Tongue (tissue), 2 donors: ENCODE data around the gene GPR21. TPM values are rescaled to one million over a fixed set of nuclear protein-coding genes. Genes with fewer than 3 reads are reported as not detected.

ENCODE experiments used
- DNase-seq: peaks from one replicate; pipeline ENCODE4 v3.0.0-alpha.2; 2015
- total RNA-seq: library from RNA; depleted of rRNA; stranded (reverse); fragments of >200 nt; gene quantifications from one replicate; pipeline ENCODE4 v1.2.3, GENCODE V29; 2014

The GPR21 gene, protein sequence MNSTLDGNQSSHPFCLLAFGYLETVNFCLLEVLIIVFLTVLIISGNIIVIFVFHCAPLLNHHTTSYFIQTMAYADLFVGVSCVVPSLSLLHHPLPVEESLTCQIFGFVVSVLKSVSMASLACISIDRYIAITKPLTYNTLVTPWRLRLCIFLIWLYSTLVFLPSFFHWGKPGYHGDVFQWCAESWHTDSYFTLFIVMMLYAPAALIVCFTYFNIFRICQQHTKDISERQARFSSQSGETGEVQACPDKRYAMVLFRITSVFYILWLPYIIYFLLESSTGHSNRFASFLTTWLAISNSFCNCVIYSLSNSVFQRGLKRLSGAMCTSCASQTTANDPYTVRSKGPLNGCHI
- total RNA-seq = 2.6 TPM

DNA sequence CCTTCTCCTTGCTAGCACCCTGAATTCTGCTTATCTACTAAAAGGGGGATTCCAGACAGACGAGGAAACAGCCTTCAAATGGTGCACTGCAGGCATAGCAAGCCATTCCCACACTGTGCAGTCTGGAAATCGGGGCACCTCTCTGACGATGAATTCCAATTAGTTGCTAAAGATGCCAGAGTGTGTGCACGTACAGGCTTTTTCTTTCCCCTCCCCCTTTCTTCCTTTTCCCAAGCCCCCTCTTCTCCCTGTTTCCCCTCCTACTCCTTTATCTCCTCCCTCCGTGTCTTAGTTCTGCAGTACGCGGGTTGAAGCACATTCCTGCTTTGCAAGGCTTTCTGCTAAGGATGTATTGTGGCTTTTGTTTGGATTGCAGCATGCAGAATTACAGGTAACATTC is at the start of gene GPR21:
TSS of gene GPR21 (plus strand) at position 316 of the 400 bp plus-strand sequence. CDS start 900 bp downstream, outside the sequence.
- DNase-seq = no peak

DNA sequence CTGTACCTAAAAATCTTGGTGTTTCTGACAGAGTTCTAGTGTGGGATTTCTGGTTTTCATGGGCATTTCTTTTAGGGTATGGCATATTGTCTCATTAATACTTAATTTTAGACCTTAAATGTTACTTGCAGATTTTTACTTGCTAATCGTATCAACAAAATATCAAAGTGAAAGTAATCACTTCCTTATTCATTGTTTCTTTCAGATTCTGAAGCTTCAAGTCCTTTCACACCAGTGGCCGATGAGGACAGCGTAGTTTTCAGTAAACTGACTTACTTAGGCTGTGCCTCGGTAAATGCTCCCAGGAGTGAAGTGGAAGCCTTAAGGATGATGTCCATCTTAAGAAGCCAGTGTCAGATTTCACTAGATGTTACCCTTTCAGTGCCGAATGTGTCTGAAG is 47.5 kb upstream of the GPR21 start:
- no peak for DNase-seq

DNA sequence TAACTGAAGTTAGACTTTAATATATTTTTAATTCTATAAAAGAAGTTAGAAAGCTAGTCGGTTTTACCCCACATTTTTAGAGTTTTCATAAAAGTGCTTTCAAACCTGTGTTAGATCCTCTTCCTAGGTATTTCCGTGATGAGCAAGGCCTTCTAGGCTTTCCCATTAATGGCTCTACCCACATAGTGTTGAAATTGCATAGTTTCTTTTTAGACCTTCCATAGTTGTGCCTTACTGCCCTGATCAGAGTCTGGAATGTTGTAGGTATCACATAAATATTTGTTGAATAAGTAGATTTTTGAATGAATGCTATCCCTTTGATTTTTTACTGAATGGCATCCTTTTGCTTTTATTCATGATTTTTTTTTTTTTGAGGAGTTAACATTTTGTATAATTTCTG is 45.3 kb upstream of the GPR21 start:
- no peak for DNase-seq

GRCh38 chr9:122988920-122989621 is 44.4 kb upstream of the GPR21 start:
- no peak for DNase-seq

- DNase-seq = peak; percentile 48
Observed at GRCh38 chr9:122991370-122991830, 42.1 kb upstream of the GPR21 start.

DNA sequence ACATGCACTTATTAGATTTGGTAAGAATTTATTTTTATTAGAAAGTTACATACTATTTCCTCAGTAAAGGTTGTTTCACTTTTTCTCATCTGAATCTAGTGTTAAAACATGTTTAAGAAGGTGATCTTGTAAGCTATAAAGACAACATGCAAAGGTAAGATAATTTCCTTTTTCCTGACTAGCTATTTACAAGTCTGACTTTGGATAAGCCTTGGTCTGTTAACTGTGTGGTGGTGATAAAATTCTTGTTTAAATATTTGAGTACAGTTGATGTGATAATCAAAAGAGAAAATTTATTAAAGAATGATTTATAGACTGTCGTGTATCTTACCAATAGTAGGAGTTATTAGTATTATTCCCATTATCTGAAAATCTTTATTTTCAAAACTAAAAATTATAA is 36.9 kb upstream of the GPR21 start:
- no peak for DNase-seq

DNA sequence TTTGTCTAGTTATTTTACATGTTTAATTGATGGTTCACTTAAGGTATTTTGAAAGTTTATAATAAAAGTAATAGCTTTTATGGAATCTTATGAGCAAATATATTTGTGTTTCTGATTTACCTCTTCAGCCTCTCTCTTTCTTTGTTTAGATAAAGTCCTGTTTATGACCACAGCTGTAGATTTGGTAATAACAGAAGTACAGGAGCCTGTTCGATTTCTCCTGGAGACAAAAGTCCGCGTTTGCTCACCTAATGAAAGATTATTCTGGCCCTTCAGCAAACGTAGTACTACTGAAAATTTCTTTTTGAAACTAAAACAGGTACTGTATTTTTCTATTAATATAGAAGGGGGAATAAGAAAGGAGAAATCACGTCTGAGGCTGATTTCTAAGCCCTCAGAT is 35.0 kb upstream of the GPR21 start:
- no peak for DNase-seq

GRCh38 chr9:123000371-123001068 is 32.9 kb upstream of the GPR21 start:
- DNase-seq = no peak

DNA sequence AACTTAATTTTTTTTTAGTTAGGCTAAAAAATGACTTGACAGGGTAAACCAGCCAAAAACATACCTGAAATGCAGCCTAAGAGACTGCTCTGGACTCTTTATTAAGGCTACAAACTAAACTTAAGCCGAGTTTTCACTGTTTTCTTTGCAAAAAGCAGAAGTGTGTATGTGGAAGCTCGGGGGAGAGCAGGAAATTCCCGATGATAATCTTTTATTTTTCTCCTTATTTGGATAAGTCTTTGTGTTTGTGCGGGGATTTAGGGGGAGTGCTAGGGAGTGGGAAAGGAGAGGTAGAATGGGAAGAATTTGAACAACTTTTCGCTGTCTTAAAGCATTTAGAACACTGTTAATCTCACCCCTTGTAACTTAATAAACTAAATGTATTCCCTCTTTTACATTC is 30.7 kb upstream of the GPR21 start:
- no peak for DNase-seq

GRCh38 chr9:123003466-123003865 is 30.0 kb upstream of the GPR21 start:
- DNase-seq = no peak

DNA sequence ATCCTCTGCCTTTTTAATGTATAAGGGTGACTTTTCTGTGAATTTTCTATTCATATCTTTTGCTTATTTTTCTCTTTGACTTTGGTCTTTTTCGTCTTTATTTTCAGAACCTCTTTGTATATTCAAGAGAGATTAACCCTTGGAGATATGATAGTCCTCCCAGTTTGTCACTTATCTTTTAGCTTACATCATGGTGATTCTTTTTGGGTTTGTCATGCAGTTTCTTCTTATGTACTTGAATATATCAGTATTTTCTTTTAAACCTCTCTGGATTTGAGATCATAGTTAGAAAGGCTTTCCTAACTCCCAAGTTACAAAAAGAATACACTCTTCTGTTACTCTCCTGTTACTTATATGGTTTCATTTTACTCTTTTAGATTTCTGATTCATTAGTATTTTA is 27.5 kb upstream of the GPR21 start:
- DNase-seq = no peak

- DNase-seq = no peak
Observed at GRCh38 chr9:123007269-123007668, 26.2 kb upstream of the GPR21 start.

DNA sequence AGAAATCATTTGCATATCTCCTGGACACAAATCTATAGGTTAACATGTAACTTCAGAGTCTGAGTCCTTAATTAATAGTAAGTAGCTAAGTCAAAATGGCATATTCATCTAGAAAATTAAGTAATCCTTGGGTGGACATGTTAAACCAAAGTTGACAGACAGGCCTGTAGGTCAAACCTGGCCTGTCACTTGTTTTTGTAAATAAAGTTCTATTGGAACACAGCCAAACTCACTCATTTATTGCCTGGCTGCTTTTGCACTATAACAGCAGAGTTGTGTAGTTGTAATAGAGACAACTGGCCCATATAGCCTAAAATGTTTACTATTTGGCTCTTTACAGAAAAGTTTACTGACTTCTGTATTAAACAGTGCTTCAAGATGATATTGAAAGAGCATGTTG is 24.6 kb upstream of the GPR21 start:
- no peak for DNase-seq

DNA sequence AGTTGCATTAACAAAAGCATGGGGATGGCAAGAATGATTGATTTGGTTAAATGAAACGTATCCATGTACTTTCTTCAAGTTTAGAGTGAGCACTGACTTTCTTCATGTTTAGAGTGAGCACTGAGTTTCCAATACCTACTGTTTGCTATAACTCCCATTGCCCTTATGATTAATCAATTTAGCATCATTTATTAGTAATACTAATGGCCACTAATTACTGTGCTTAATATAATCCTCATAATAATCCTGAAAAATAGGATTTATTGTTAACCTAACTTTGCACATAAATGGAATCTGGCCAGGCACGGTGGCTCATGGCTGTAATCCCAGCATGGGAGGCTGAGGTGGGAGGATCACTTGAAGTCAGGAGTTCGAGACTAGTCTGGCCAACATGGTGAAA is 22.1 kb upstream of the GPR21 start:
- no peak for DNase-seq

GRCh38 chr9:123011878-123012528 is 21.5 kb upstream of the GPR21 start:
- DNase-seq = no peak

DNA sequence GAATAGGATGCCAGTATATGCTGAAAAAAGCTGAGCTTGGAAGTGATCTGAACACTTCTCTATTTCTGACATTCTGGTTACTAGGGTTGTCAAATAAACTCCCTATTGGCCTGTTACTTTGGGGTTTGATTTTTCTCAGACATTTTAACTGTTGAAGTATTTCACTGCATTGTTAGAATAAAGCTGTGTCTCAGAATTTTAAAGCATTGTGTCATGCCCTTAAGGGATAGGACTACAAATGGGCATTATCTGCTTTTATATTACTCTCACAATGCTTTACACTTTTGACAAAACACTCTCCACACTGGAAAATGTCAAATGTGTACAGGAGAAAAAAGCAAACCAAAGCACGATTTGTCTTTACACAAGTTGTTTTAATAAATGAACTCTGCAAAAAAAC is 16.8 kb upstream of the GPR21 start:
- no peak for DNase-seq

DNA sequence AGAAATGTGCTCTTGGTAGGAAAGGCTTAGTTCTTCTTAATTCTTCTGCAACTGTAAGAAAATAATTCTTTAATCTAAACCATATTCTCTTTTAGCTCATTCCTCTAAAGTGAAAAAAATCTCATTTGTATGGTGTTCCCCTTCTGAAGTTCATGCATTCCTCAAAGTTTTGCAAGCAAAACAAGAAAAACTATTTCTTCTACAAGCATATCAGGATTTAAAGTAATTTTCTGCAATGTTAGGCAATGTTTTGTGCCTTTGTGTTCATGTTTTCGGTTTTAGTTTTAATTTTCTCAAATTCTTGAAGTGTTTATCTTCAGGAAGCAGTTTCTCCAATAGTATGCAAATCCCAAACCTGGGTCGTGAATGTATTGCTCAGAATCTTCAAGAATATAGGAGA is 12.7 kb upstream of the GPR21 start:
- DNase-seq = no peak

GRCh38 chr9:123026425-123026824 is 7.0 kb upstream of the GPR21 start:
- no peak for DNase-seq

GRCh38 chr9:123027517-123027916 is 6.0 kb upstream of the GPR21 start:
- no peak for DNase-seq

DNA sequence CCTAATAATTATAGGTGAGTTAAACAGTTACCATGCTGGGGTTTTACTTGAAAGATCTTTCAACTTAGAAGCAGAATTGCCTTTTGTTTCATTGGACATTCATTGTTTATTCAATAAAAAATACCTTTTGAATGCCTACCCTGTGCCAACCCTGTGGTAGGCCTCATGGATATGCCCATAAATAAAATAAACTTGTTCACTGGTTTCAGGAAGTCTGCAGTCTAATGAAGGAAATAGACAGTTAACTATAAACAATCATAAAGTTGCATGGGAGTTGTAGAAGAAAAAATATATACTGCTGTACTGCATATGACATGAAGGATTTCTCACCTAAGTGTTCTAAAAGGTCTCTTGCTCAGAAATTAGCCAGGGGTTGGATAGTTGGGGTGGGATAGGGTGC is 5.3 kb upstream of the GPR21 start:
- no peak for DNase-seq

DNA sequence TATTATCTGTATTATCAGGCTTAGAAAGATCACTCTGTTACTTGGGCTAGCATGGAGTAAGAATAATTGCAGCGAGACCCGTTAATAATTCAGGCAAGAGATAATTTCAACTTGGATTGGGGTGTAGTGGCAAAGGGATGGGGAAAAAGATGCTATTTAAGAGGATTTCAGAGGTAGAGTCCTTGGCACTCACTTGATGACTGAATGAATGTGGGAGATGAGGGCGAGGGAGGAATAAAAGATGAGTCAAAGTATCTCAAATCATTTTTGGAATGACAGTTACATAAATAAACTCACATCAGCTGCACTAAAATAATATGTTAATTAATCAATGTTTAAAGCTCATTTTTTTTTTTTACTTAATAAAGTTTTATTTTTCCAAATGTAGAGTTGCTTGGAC is 4.5 kb upstream of the GPR21 start:
- DNase-seq = no peak

GRCh38 chr9:123031963-123032362 is 1.5 kb upstream of the GPR21 start:
- DNase-seq = no peak
